ENCODE measurements around the gene ELMO2.

The ELMO2 gene

GRCh38 chr20:46331611-46332361 is 74.6 kb downstream of the ELMO2 start:
- no peak overlapping the region for H3K4me2 ChIP-seq (ENCODE audit: low read depth, low read length)

GRCh38 chr20:46330831-46331371 is 75.5 kb downstream of the ELMO2 start:
- no peaks in the 10 kb centered on the region for H3K36me3 ChIP-seq (replicated peaks; ENCODE audit: insufficient read depth, low read length)
- no peaks in the 10 kb centered on the region for H3K79me2 ChIP-seq (ENCODE audit: low read length)
- no peak overlapping the region for H3K9ac ChIP-seq (ENCODE audit: low read length)
- no peaks in the 10 kb centered on the region for H3K9me3 ChIP-seq (replicated peaks; ENCODE audit: insufficient read depth, low read length)
- no peaks in the 10 kb centered on the region for H3K4me1 ChIP-seq (ENCODE audit: low read length)
- no peak for TF ChIP-seq EZH2 (optimal IDR thresholded peaks at IDR 0.05; ENCODE audit: low read depth, low read length)
- TF ChIP-seq EZH2phosphoT487 (IDR thresholded peaks at IDR 0.05; ENCODE audit: low read length): no peak
- TF ChIP-seq CTCF (IDR thresholded peaks at IDR 0.05; ENCODE audit: low read length): no peak
- no peak overlapping the region for H2AFZ ChIP-seq (ENCODE audit: low read length)
- DNase-seq: no peak
- no peaks in the 10 kb centered on the region for H3F3A ChIP-seq (ENCODE audit: insufficient read depth, low read length)
- peaks cover 87% of the 10 kb centered on the region for H3K27me3 ChIP-seq (replicated peaks; ENCODE audit: insufficient read depth, low read length)
- H3K4me3 ChIP-seq (ENCODE audit: low read length): no peak overlapping the region
- no peaks in the 10 kb centered on the region for H4K20me1 ChIP-seq (ENCODE audit: insufficient read depth, low read length)
- H3K9me2 ChIP-seq (replicated peaks; ENCODE audit: insufficient read depth, low read length): no peaks in the 10 kb centered on the region
- H3K27ac ChIP-seq (ENCODE audit: low read length): no peak overlapping the region
- H3K4me2 ChIP-seq (ENCODE audit: low read depth, low read length): no peak overlapping the region

More at GRCh38 chr20:46331611-46332361, 74.6 kb downstream of the ELMO2 start:
- no peak for DNase-seq
- no peak overlapping the region for H3K9ac ChIP-seq (ENCODE audit: low read length)
- no peaks in the 10 kb centered on the region for H3K36me3 ChIP-seq (replicated peaks; ENCODE audit: insufficient read depth, low read length)
- H3K27ac ChIP-seq (ENCODE audit: low read length): no peak overlapping the region
- peaks cover 82% of the 10 kb centered on the region for H3K27me3 ChIP-seq (replicated peaks; ENCODE audit: insufficient read depth, low read length)
- H3K4me1 ChIP-seq (ENCODE audit: low read length): no peaks in the 10 kb centered on the region
- no peaks in the 10 kb centered on the region for H3K79me2 ChIP-seq (ENCODE audit: low read length)
- TF ChIP-seq EZH2phosphoT487 (IDR thresholded peaks at IDR 0.05; ENCODE audit: low read length): no peak
- no peak for TF ChIP-seq EZH2 (optimal IDR thresholded peaks at IDR 0.05; ENCODE audit: low read depth, low read length)
- no peak overlapping the region for H2AFZ ChIP-seq (ENCODE audit: low read length)
- H3K9me3 ChIP-seq (replicated peaks; ENCODE audit: insufficient read depth, low read length): no peaks in the 10 kb centered on the region
- H3K4me3 ChIP-seq (ENCODE audit: low read length): no peak overlapping the region
- H3K9me2 ChIP-seq (replicated peaks; ENCODE audit: insufficient read depth, low read length): no peaks in the 10 kb centered on the region
- no peaks in the 10 kb centered on the region for H3F3A ChIP-seq (ENCODE audit: insufficient read depth, low read length)
- H4K20me1 ChIP-seq (ENCODE audit: insufficient read depth, low read length): no peaks in the 10 kb centered on the region

GRCh38 chr20:46330072-46330763 is 76.2 kb downstream of the ELMO2 start:
- Histone ChIP-seq H4K20me1 (ENCODE audit: insufficient read depth, low read length) (no peaks in the 10 kb centered on the region), H3K9me2 (replicated peaks; ENCODE audit: insufficient read depth, low read length) (no peaks in the 10 kb centered on the region), H3K27ac (ENCODE audit: low read length) (no peak overlapping the region), H3K4me1 (ENCODE audit: low read length) (no peaks in the 10 kb centered on the region), H3K36me3 (replicated peaks; ENCODE audit: insufficient read depth, low read length) (no peaks in the 10 kb centered on the region), H3K4me3 (ENCODE audit: low read length) (no peak overlapping the region), H3K27me3 (replicated peaks; ENCODE audit: insufficient read depth, low read length) (peaks cover 92% of the 10 kb centered on the region), H3F3A (ENCODE audit: insufficient read depth, low read length) (no peaks in the 10 kb centered on the region), H3K9ac (ENCODE audit: low read length) (no peak overlapping the region), H3K4me2 (ENCODE audit: low read depth, low read length) (no peak overlapping the region), H3K9me3 (replicated peaks; ENCODE audit: insufficient read depth, low read length) (no peaks in the 10 kb centered on the region), H3K79me2 (ENCODE audit: low read length) (no peaks in the 10 kb centered on the region), H2AFZ (ENCODE audit: low read length) (no peak overlapping the region)
- DNase-seq: no peak
- TF ChIP-seq EZH2 (optimal IDR thresholded peaks at IDR 0.05; ENCODE audit: low read depth, low read length): no peak
- TF ChIP-seq EZH2phosphoT487 (IDR thresholded peaks at IDR 0.05; ENCODE audit: low read length): no peak
- TF ChIP-seq CTCF (IDR thresholded peaks at IDR 0.05; ENCODE audit: low read length): no peak
